Measurements from ENCODE around the gene GAREM1. TPM values are rescaled to one million over a fixed set of nuclear protein-coding genes. Genes with fewer than 3 reads are reported as not detected.

GAREM1 gene
- total RNA-seq, 1 experiment from 2014 or later = 1.8 TPM

DNA sequence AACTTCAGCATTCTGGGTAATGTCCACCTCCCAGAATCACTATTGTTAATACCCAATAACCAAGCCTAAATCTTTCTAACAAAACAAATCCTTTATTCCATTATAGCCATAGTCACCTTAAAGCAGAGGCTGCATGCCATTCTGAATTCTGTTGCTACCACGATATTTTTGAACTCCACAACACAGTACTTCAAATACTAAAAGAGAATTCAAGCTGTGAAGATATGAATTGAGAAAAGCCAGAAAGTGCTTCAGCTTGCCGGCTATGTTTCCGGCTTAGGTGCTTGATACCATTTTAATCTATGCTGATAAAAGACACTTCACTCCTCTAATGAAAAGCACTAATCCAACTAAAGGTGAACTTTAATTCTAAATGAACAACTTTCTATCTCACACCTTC, 41.3 kb downstream of the GAREM1 start:
- ATAC-seq = no peak
- H3K36me3 ChIP-seq (ENCODE audit: low read depth, low read length) = no peaks in the 10 kb centered on the region
- H4K20me1 ChIP-seq (ENCODE audit: low read length) = no peaks in the 10 kb centered on the region
- POLR2A ChIA-PET (ENCODE audit: unreplicated experiment) = no interaction called here
- CTCF ChIA-PET = no interaction called here
- no peaks in the 10 kb centered on the region for H3K27me3 ChIP-seq (ENCODE audit: low read length)
- 0 out of 2 replicates have a peak, but pooled peaks cover 3% of the 10 kb centered on the region for H3K4me1 ChIP-seq (ENCODE audit: insufficient read depth, low read length)
- no peak overlapping the region for H3K4me2 ChIP-seq (ENCODE audit: low read length)
- no peaks in the 10 kb centered on the region for H3F3A ChIP-seq (ENCODE audit: low read length, unreplicated experiment)
- intact Hi-C loops (cut with micrococcal nuclease) = no loop called here
- no peaks in the 10 kb centered on the region for H3K9me3 ChIP-seq (ENCODE audit: low read length)
- H2AFZ ChIP-seq (ENCODE audit: low read length) = no peak overlapping the region
- no peaks in the 10 kb centered on the region for H3K9me2 ChIP-seq (replicated peaks; ENCODE audit: low read length)
- no peaks in the 10 kb centered on the region for H3K79me2 ChIP-seq (ENCODE audit: low read length)
- no TSS peak for BruUV-seq (replicated peaks)
- H3K4me3 ChIP-seq (ENCODE audit: low read length) = no peak overlapping the region
- H3K27ac ChIP-seq (ENCODE audit: low read length) = no peak overlapping the region
- H3K9ac ChIP-seq (ENCODE audit: low read length) = no peak overlapping the region
- TF ChIP-seq, protein P1, sequence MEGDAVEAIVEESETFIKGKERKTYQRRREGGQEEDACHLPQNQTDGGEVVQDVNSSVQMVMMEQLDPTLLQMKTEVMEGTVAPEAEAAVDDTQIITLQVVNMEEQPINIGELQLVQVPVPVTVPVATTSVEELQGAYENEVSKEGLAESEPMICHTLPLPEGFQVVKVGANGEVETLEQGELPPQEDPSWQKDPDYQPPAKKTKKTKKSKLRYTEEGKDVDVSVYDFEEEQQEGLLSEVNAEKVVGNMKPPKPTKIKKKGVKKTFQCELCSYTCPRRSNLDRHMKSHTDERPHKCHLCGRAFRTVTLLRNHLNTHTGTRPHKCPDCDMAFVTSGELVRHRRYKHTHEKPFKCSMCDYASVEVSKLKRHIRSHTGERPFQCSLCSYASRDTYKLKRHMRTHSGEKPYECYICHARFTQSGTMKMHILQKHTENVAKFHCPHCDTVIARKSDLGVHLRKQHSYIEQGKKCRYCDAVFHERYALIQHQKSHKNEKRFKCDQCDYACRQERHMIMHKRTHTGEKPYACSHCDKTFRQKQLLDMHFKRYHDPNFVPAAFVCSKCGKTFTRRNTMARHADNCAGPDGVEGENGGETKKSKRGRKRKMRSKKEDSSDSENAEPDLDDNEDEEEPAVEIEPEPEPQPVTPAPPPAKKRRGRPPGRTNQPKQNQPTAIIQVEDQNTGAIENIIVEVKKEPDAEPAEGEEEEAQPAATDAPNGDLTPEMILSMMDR (conservative IDR thresholded peaks at IDR 0.05; ENCODE audit: low read depth, low read length) = no peak
- no peak for TF ChIP-seq EZH2phosphoT487 (IDR thresholded peaks at IDR 0.05; ENCODE audit: borderline replicate concordance, low read length)
- TF ChIP-seq EZH2 (IDR thresholded peaks at IDR 0.05; ENCODE audit: low read length, unreplicated experiment) = no peak
- no peak for DNase-seq

GRCh38 chr18:32427084-32427900, 43.4 kb downstream of the GAREM1 start:
- Histone ChIP-seq H3K4me1 (ENCODE audit: insufficient read depth, low read length) (0 out of 2 replicates have a peak, but pooled peaks cover 3% of the 10 kb centered on the region), H3K36me3 (ENCODE audit: low read depth, low read length) (no peaks in the 10 kb centered on the region), H4K20me1 (ENCODE audit: low read length) (no peaks in the 10 kb centered on the region), H2AFZ (ENCODE audit: low read length) (no peak overlapping the region), H3F3A (ENCODE audit: low read length, unreplicated experiment) (no peaks in the 10 kb centered on the region), H3K27me3 (ENCODE audit: low read length) (no peaks in the 10 kb centered on the region), H3K9me2 (replicated peaks; ENCODE audit: low read length) (no peaks in the 10 kb centered on the region), H3K9me3 (ENCODE audit: low read length) (no peaks in the 10 kb centered on the region), H3K27ac (ENCODE audit: low read length) (no peak overlapping the region), H3K4me3 (ENCODE audit: low read length) (no peak overlapping the region), H3K9ac (ENCODE audit: low read length) (no peak overlapping the region), H3K4me2 (ENCODE audit: low read length) (no peak overlapping the region), H3K79me2 (ENCODE audit: low read length) (no peaks in the 10 kb centered on the region)
- ATAC-seq (no peak), DNase-seq (no peak)
- intact Hi-C loops (cut with micrococcal nuclease) = no loop called here
- TF ChIP-seq, protein P1 (conservative IDR thresholded peaks at IDR 0.05; ENCODE audit: low read depth, low read length) = no peak
- TF ChIP-seq EZH2phosphoT487 (IDR thresholded peaks at IDR 0.05; ENCODE audit: borderline replicate concordance, low read length) (no peak), EZH2 (IDR thresholded peaks at IDR 0.05; ENCODE audit: low read length, unreplicated experiment) (no peak)
- POLR2A ChIA-PET (ENCODE audit: unreplicated experiment) = no interaction called here
- BruUV-seq (replicated peaks) = no TSS peak
- CTCF ChIA-PET = interaction anchor here (0.7 kb wide), 1 partner anchor 42 kb away, joined by 3 read pairs; no protein-coding TSS in a partner anchor

DNA sequence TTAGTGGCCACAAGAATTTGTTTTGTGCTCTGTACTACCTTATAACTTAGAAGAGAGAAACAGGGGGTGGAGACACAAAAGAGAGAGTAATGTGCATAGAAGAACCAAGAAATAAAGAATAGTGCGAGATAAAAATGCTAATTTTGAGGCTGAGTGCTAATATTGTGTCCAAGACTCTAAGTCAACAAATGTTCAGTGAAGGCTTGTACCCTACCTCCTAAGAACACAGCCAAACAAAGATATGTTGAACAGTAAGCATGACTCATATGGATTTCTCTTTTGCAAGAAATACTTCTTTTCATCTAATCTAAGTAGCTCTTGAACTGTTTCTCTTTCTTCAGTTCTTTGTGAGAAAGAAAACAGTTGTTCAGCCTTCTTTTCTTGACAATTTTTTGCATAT, 45.2 kb downstream of the GAREM1 start:
- ChIA-PET POLR2A (ENCODE audit: unreplicated experiment) (no interaction called here), CTCF (no interaction called here)
- 0 out of 2 replicates have a peak, but pooled peaks cover 3% of the 10 kb centered on the region for H3K4me1 ChIP-seq (ENCODE audit: insufficient read depth, low read length)
- no peaks in the 10 kb centered on the region for H3K27me3 ChIP-seq (ENCODE audit: low read length)
- ATAC-seq = peak; percentile 73
- H4K20me1 ChIP-seq (ENCODE audit: low read length) = no peaks in the 10 kb centered on the region
- no peaks in the 10 kb centered on the region for H3K79me2 ChIP-seq (ENCODE audit: low read length)
- no peak overlapping the region for H2AFZ ChIP-seq (ENCODE audit: low read length)
- no peaks in the 10 kb centered on the region for H3K9me2 ChIP-seq (replicated peaks; ENCODE audit: low read length)
- peak; percentile 18 for DNase-seq
- no peaks in the 10 kb centered on the region for H3F3A ChIP-seq (ENCODE audit: low read length, unreplicated experiment)
- H3K9me3 ChIP-seq (ENCODE audit: low read length) = no peaks in the 10 kb centered on the region
- intact Hi-C loops (cut with micrococcal nuclease) = no loop called here
- no peak overlapping the region for H3K9ac ChIP-seq (ENCODE audit: low read length)
- no peaks in the 10 kb centered on the region for H3K36me3 ChIP-seq (ENCODE audit: low read depth, low read length)
- H3K4me2 ChIP-seq (ENCODE audit: low read length) = no peak overlapping the region
- H3K4me3 ChIP-seq (ENCODE audit: low read length) = no peak overlapping the region
- TF ChIP-seq EZH2phosphoT487 (IDR thresholded peaks at IDR 0.05; ENCODE audit: borderline replicate concordance, low read length) = no peak
- TF ChIP-seq, protein P1 (conservative IDR thresholded peaks at IDR 0.05; ENCODE audit: low read depth, low read length) = no peak
- TF ChIP-seq EZH2 (IDR thresholded peaks at IDR 0.05; ENCODE audit: low read length, unreplicated experiment) = no peak
- H3K27ac ChIP-seq (ENCODE audit: low read length) = no peak overlapping the region
- no TSS peak for BruUV-seq (replicated peaks)
